Cardiac muscle cell (in vitro differentiated cells and primary cell): ENCODE measurements around the gene CBR3. TPM values are rescaled to one million over a fixed set of nuclear protein-coding genes. Genes with fewer than 3 reads are reported as not detected.

ENCODE experiments used
- DNase-seq, 2 donors: peaks; one replicate each; pipeline versions ENCODE4 v3.0.0 to v3.0.0-alpha.2; 2010 to 2017; ENCODE audit warnings: low read depth in 1 of 2, low spot score in 1 of 2
- H3K27ac ChIP-seq: fragments of 200-600 bp; sonication (generic); 2 replicates; pipeline ENCODE4 v1.5.1; 2016
- H3K27me3 ChIP-seq: fragments of 200-600 bp; sonication (generic); 2 replicates; pipeline ENCODE4 v1.6.0; 2016; ENCODE audit warnings: control low read depth
- H3K36me3 ChIP-seq: fragments of 200-600 bp; sonication (generic); 2 replicates; pipeline ENCODE4 v1.5.1; 2016; ENCODE audit warnings: control low read depth
- H3K4me1 ChIP-seq: fragments of 200-600 bp; sonication (generic); 2 replicates; pipeline ENCODE4 v1.8.1; 2017; ENCODE audit warnings: low read depth, mild to moderate bottlenecking, mixed run types
- H3K4me3 ChIP-seq: fragments of 200-600 bp; sonication (generic); 2 replicates; pipeline ENCODE4 v1.5.1; 2016; ENCODE audit warnings: mild to moderate bottlenecking
- H3K9me3 ChIP-seq: fragments of 200-600 bp; sonication (generic); 2 replicates; pipeline ENCODE4 v1.5.1; 2017; ENCODE audit warnings: low read depth, mild to moderate bottlenecking, control low read depth
- CTCF ChIP-seq: IDR thresholded peaks from 2 replicates; pipeline ENCODE4 v1.5.1; 2012; ENCODE audit warnings: low read depth, mild to moderate bottlenecking, low read length
- polyA plus RNA-seq: library from polyadenylated mRNA; unstranded; fragments of >200 nt; fragmentation: Nextera tagmentation; extraction: Ambion mirVana; gene quantifications from 2 replicates; pipeline ENCODE4 v1.2.1, GENCODE V29; 2016
- total RNA-seq: library from RNA; depleted of rRNA; stranded (reverse); fragments of >200 nt; gene quantifications from 2 replicates; pipeline ENCODE4 v1.2.3, GENCODE V29; 2016

Gene CBR3
- total and polyA plus RNA-seq, 2 experiments from 2014 or later = not detected

- Histone ChIP-seq H3K27ac (no peak overlapping the region), H3K27me3 (peaks cover 6% of the 10 kb centered on the region), H3K4me3 (no peak overlapping the region), H3K4me1 (peaks cover 6% of the 10 kb centered on the region), H3K9me3 (no peaks in the 10 kb centered on the region), H3K36me3 (no peaks in the 10 kb centered on the region)
- no peak for DNase-seq
- no peak for TF ChIP-seq CTCF
Observed at GRCh38 chr21:36148886-36149285, 14.0 kb downstream of the CBR3 start.

- Histone ChIP-seq H3K27me3 (peaks cover 14% of the 10 kb centered on the region), H3K4me3 (no peak overlapping the region), H3K27ac (no peak overlapping the region), H3K4me1 (peaks cover 6% of the 10 kb centered on the region), H3K36me3 (no peaks in the 10 kb centered on the region), H3K9me3 (no peaks in the 10 kb centered on the region)
- peak in 1 of 2 donors; percentile 71 for DNase-seq
- TF ChIP-seq CTCF = no peak
Observed at GRCh38 chr21:36149788-36150711, 15.2 kb downstream of the CBR3 start.

- peak overlapping the region; percentile 42 for H3K4me3 ChIP-seq
- DNase-seq = no peak
- H3K9me3 ChIP-seq = no peaks in the 10 kb centered on the region
- H3K27me3 ChIP-seq = peaks cover 31% of the 10 kb centered on the region
- H3K4me1 ChIP-seq = no peaks in the 10 kb centered on the region
- no peak overlapping the region for H3K27ac ChIP-seq
- TF ChIP-seq CTCF = no peak
- no peaks in the 10 kb centered on the region for H3K36me3 ChIP-seq
Observed at GRCh38 chr21:36155603-36156338, 20.9 kb downstream of the CBR3 start.

- H3K27ac ChIP-seq = no peak overlapping the region
Observed at GRCh38 chr21:36156339-36156814, 21.5 kb downstream of the CBR3 start.

More at GRCh38 chr21:36156339-36156814, 21.5 kb downstream of the CBR3 start:
- Histone ChIP-seq H3K36me3 (no peaks in the 10 kb centered on the region), H3K4me3 (peak overlapping the region; percentile 83), H3K27me3 (peaks cover 31% of the 10 kb centered on the region), H3K4me1 (no peaks in the 10 kb centered on the region), H3K9me3 (no peaks in the 10 kb centered on the region)
- DNase-seq = peak; percentile 100
- no peak for TF ChIP-seq CTCF
